ENCODE measurements around the gene GANC. TPM values are rescaled to one million over a fixed set of nuclear protein-coding genes. Genes with fewer than 3 reads are reported as not detected.

Gene GANC
- total RNA-seq, 1 donor from 2014 or later: 12.5 TPM

- Histone ChIP-seq H3K36me3 (ENCODE audit: insufficient read depth, low read length) (no peaks in the 10 kb centered on the region), H3K27me3 (ENCODE audit: insufficient read depth, low read length) (no peaks in the 10 kb centered on the region), H3K27ac (ENCODE audit: low read depth, low read length) (no peak overlapping the region), H3K4me3 (ENCODE audit: insufficient read depth, low read depth, low read length) (no peak overlapping the region), H3K9ac (ENCODE audit: low read length) (no peak overlapping the region), H2AFZ (ENCODE audit: low read depth, low read length) (no peak overlapping the region), H3K4me2 (ENCODE audit: low read length) (no peak overlapping the region), H3K4me1 (ENCODE audit: insufficient read depth, low read length) (no peaks in the 10 kb centered on the region), H4K20me1 (ENCODE audit: insufficient read depth, low read length) (no peaks in the 10 kb centered on the region), H3K9me3 (ENCODE audit: insufficient read depth, low read depth, low read length) (no peaks in the 10 kb centered on the region), H3K79me2 (ENCODE audit: insufficient read depth, low read length) (no peaks in the 10 kb centered on the region)
- Mint-ChIP-seq H3K4me3 (ENCODE audit: unreplicated experiment) (no peak overlapping the region), H3K27me3 (ENCODE audit: low read depth, unreplicated experiment) (peaks cover 3% of the 10 kb centered on the region), H3K27ac (ENCODE audit: unreplicated experiment) (peak overlapping the region; percentile 18), H3K4me1 (ENCODE audit: low read depth, unreplicated experiment) (peaks cover 9% of the 10 kb centered on the region), H3K36me3 (ENCODE audit: low read depth, unreplicated experiment) (peaks cover 2% of the 10 kb centered on the region), H3K9me3 (ENCODE audit: unreplicated experiment) (peaks cover 4% of the 10 kb centered on the region)
- DNase-seq (ENCODE audit: low read depth): no peak
- FAIRE-seq: no peak
- no peak for TF ChIP-seq EZH2 (IDR thresholded peaks at IDR 0.05; ENCODE audit: insufficient read depth, low read length)
- no peak for TF ChIP-seq CTCF (IDR thresholded peaks at IDR 0.05; ENCODE audit: insufficient read depth, low read depth, low read length)
Observed at GRCh38 chr15:42367041-42367440, 94.0 kb downstream of the GANC start.

GRCh38 chr15:42368096-42368495 is 95.1 kb downstream of the GANC start:
- H3K4me1 Mint-ChIP-seq (ENCODE audit: low read depth, unreplicated experiment): peaks cover 9% of the 10 kb centered on the region
- TF ChIP-seq CTCF (IDR thresholded peaks at IDR 0.05; ENCODE audit: insufficient read depth, low read depth, low read length) (no peak), EZH2 (IDR thresholded peaks at IDR 0.05; ENCODE audit: insufficient read depth, low read length) (no peak)
- DNase-seq (ENCODE audit: low read depth): no peak
- no peaks in the 10 kb centered on the region for H3K4me1 ChIP-seq (ENCODE audit: insufficient read depth, low read length)
- no peak overlapping the region for H2AFZ ChIP-seq (ENCODE audit: low read depth, low read length)
- no peaks in the 10 kb centered on the region for H3K79me2 ChIP-seq (ENCODE audit: insufficient read depth, low read length)
- peaks cover 2% of the 10 kb centered on the region for H3K36me3 Mint-ChIP-seq (ENCODE audit: low read depth, unreplicated experiment)
- H4K20me1 ChIP-seq (ENCODE audit: insufficient read depth, low read length): no peaks in the 10 kb centered on the region
- peaks cover 3% of the 10 kb centered on the region for H3K27me3 Mint-ChIP-seq (ENCODE audit: low read depth, unreplicated experiment)
- no peak overlapping the region for H3K27ac Mint-ChIP-seq (ENCODE audit: unreplicated experiment)
- H3K4me3 ChIP-seq (ENCODE audit: insufficient read depth, low read depth, low read length): no peak overlapping the region
- no peak overlapping the region for H3K9ac ChIP-seq (ENCODE audit: low read length)
- FAIRE-seq: no peak
- peaks cover 4% of the 10 kb centered on the region for H3K9me3 Mint-ChIP-seq (ENCODE audit: unreplicated experiment)
- H3K4me3 Mint-ChIP-seq (ENCODE audit: unreplicated experiment): no peak overlapping the region
- no peaks in the 10 kb centered on the region for H3K36me3 ChIP-seq (ENCODE audit: insufficient read depth, low read length)
- no peak overlapping the region for H3K27ac ChIP-seq (ENCODE audit: low read depth, low read length)
- no peaks in the 10 kb centered on the region for H3K27me3 ChIP-seq (ENCODE audit: insufficient read depth, low read length)
- no peaks in the 10 kb centered on the region for H3K9me3 ChIP-seq (ENCODE audit: insufficient read depth, low read depth, low read length)
- H3K4me2 ChIP-seq (ENCODE audit: low read length): no peak overlapping the region

- H3K27ac ChIP-seq (ENCODE audit: low read depth, low read length): no peak overlapping the region
- Mint-ChIP-seq H3K27me3 (ENCODE audit: low read depth, unreplicated experiment) (no peaks in the 10 kb centered on the region), H3K4me1 (ENCODE audit: low read depth, unreplicated experiment) (peaks cover 9% of the 10 kb centered on the region), H3K36me3 (ENCODE audit: low read depth, unreplicated experiment) (peaks cover 2% of the 10 kb centered on the region), H3K4me3 (ENCODE audit: unreplicated experiment) (no peak overlapping the region), H3K9me3 (ENCODE audit: unreplicated experiment) (peaks cover 4% of the 10 kb centered on the region), H3K27ac (ENCODE audit: unreplicated experiment) (no peak overlapping the region)
- no peaks in the 10 kb centered on the region for H3K36me3 ChIP-seq (ENCODE audit: insufficient read depth, low read length)
- no peaks in the 10 kb centered on the region for H3K27me3 ChIP-seq (ENCODE audit: insufficient read depth, low read length)
- no peak overlapping the region for H2AFZ ChIP-seq (ENCODE audit: low read depth, low read length)
- H3K79me2 ChIP-seq (ENCODE audit: insufficient read depth, low read length): no peaks in the 10 kb centered on the region
- no peak overlapping the region for H3K9ac ChIP-seq (ENCODE audit: low read length)
- H3K4me3 ChIP-seq (ENCODE audit: insufficient read depth, low read depth, low read length): no peak overlapping the region
- FAIRE-seq (no peak), DNase-seq (ENCODE audit: low read depth) (no peak)
- H3K4me1 ChIP-seq (ENCODE audit: insufficient read depth, low read length): no peaks in the 10 kb centered on the region
- TF ChIP-seq CTCF (IDR thresholded peaks at IDR 0.05; ENCODE audit: insufficient read depth, low read depth, low read length) (no peak), EZH2 (IDR thresholded peaks at IDR 0.05; ENCODE audit: insufficient read depth, low read length) (no peak)
- H3K9me3 ChIP-seq (ENCODE audit: insufficient read depth, low read depth, low read length): no peaks in the 10 kb centered on the region
- H4K20me1 ChIP-seq (ENCODE audit: insufficient read depth, low read length): no peaks in the 10 kb centered on the region
- no peak overlapping the region for H3K4me2 ChIP-seq (ENCODE audit: low read length)
Observed at GRCh38 chr15:42371096-42371495, 98.1 kb downstream of the GANC start.
